ENCODE results near the gene KRTAP20-4.

KRTAP20-4 gene

GRCh38 chr21:30620522-30620921 is at the start of gene KRTAP20-4:
Gene KRTAP20-4, plus strand, starts transcription at chr21:30620627.
- no peak for DNase-seq (ENCODE audit: low read depth in 2 of 2)

- no peak for DNase-seq (ENCODE audit: low read depth in 2 of 2)
Measured at GRCh38 chr21:30577766-30578165, 42.7 kb upstream of the KRTAP20-4 start.

GRCh38 chr21:30579346-30579745 is 41.1 kb upstream of the KRTAP20-4 start:
- no peak for DNase-seq (ENCODE audit: low read depth in 2 of 2)

- DNase-seq (ENCODE audit: low read depth in 2 of 2), result no peak
Measured at GRCh38 chr21:30580132-30580531, 40.3 kb upstream of the KRTAP20-4 start.

GRCh38 chr21:30582870-30583269 is 37.6 kb upstream of the KRTAP20-4 start:
- no peak for DNase-seq (ENCODE audit: low read depth in 2 of 2)

GRCh38 chr21:30590297-30590696 is 30.1 kb upstream of the KRTAP20-4 start, which contains the start of gene KRTAP22-2:
Gene KRTAP22-2, minus strand, starts transcription at chr21:30590397.
- DNase-seq (ENCODE audit: low read depth in 2 of 2), result no peak

GRCh38 chr21:30592140-30592539 is 28.3 kb upstream of the KRTAP20-4 start, which contains the start of gene KRTAP6-3:
Gene KRTAP6-3, plus strand, starts transcription at chr21:30592440. Its CDS starts 6 bp downstream, at chr21:30592446.
- DNase-seq (ENCODE audit: low read depth in 2 of 2), result no peak

GRCh38 chr21:30598802-30599201 is 21.6 kb upstream of the KRTAP20-4 start, which contains the start of gene KRTAP6-2:
Gene KRTAP6-2, minus strand, starts transcription at chr21:30598902. Its CDS starts 28 bp downstream, at chr21:30598874.
- no peak for DNase-seq (ENCODE audit: low read depth in 2 of 2)

GRCh38 chr21:30600787-30601186 is 19.6 kb upstream of the KRTAP20-4 start, which contains the start of gene KRTAP22-1:
Gene KRTAP22-1, plus strand, starts transcription at chr21:30601087.
- no peak for DNase-seq (ENCODE audit: low read depth in 2 of 2)

GRCh38 chr21:30605968-30606367 is 14.5 kb upstream of the KRTAP20-4 start:
- no peak for DNase-seq (ENCODE audit: low read depth in 2 of 2)

- no peak for DNase-seq (ENCODE audit: low read depth in 2 of 2)
Measured at GRCh38 chr21:30612132-30612531, 8.3 kb upstream of the KRTAP20-4 start.

GRCh38 chr21:30613836-30614235 is 6.6 kb upstream of the KRTAP20-4 start, which contains the start of gene KRTAP6-1:
Gene KRTAP6-1, minus strand, starts transcription at chr21:30613930. Its CDS starts 26 bp downstream, at chr21:30613904.
- no peak for DNase-seq (ENCODE audit: low read depth in 2 of 2)

- DNase-seq (ENCODE audit: low read depth in 2 of 2), result no peak
Measured at GRCh38 chr21:30615199-30615598, 5.2 kb upstream of the KRTAP20-4 start.

- no peak for DNase-seq (ENCODE audit: low read depth in 2 of 2)
Measured at GRCh38 chr21:30616125-30616524, 4.3 kb upstream of the KRTAP20-4 start, which contains the start of gene KRTAP20-1. Gene KRTAP20-1, plus strand, starts transcription at chr21:30616425. Its CDS starts 30 bp downstream, at chr21:30616455.

GRCh38 chr21:30620080-30620479 is 347 bp upstream of the KRTAP20-4 start:
- DNase-seq (ENCODE audit: low read depth in 2 of 2), result no peak

- DNase-seq (ENCODE audit: low read depth in 2 of 2), result no peak
Measured at GRCh38 chr21:30623362-30623761, 2.9 kb downstream of the KRTAP20-4 start.

- DNase-seq (ENCODE audit: low read depth in 2 of 2), result no peak
Measured at GRCh38 chr21:30625449-30626165, 5.2 kb downstream of the KRTAP20-4 start.

- DNase-seq (ENCODE audit: low read depth in 2 of 2), result no peak
Measured at GRCh38 chr21:30628109-30628508, 7.7 kb downstream of the KRTAP20-4 start.

- DNase-seq (ENCODE audit: low read depth in 2 of 2), result no peak
Measured at GRCh38 chr21:30629200-30629599, 8.8 kb downstream of the KRTAP20-4 start.

- DNase-seq (ENCODE audit: low read depth in 2 of 2), result no peak
Measured at GRCh38 chr21:30634906-30635305, 14.5 kb downstream of the KRTAP20-4 start, which contains the start of gene KRTAP20-2. Gene KRTAP20-2, plus strand, starts transcription at chr21:30635206. Its CDS starts 58 bp downstream, at chr21:30635264.

GRCh38 chr21:30638686-30639085 is 18.3 kb downstream of the KRTAP20-4 start:
- no peak for DNase-seq (ENCODE audit: low read depth in 2 of 2)

GRCh38 chr21:30642564-30642963 is 22.1 kb downstream of the KRTAP20-4 start, which contains the start of gene KRTAP20-3:
Gene KRTAP20-3, plus strand, starts transcription at chr21:30642864.
- no peak for DNase-seq (ENCODE audit: low read depth in 2 of 2)

- no peak for DNase-seq (ENCODE audit: low read depth in 2 of 2)
Measured at GRCh38 chr21:30646904-30647414, 26.5 kb downstream of the KRTAP20-4 start.
